CD14-positive monocyte (primary cell): Measurements from ENCODE around the gene SLC10A6. TPM values are rescaled to one million over a fixed set of nuclear protein-coding genes. Genes with fewer than 3 reads are reported as not detected.

ENCODE experiments used
- DNase-seq, 3 donors: peaks; one replicate each; pipeline ENCODE4 v3.0.0-alpha.2; 2011 to 2022
- H2AFZ ChIP-seq: 2 replicates; pipeline ENCODE4 v1.6.0; 2012; ENCODE audit warnings: mild to moderate bottlenecking, low read depth, low read length, inconsistent platforms; ENCODE audit not compliant: insufficient read depth, poor library complexity, severe bottlenecking
- H3K27ac ChIP-seq, 2 donors: 1 replicate in 1 of 2; 2 replicates in 1 of 2; pipeline ENCODE4 v1.5.1; 2012 to 2013; ENCODE audit warnings: low read length in 2 of 2, control low read depth in 1 of 2, inconsistent platforms in 1 of 2, low read depth in 1 of 2, mild to moderate bottlenecking in 1 of 2
- H3K27me3 ChIP-seq, 2 donors: one replicate each; pipeline versions ENCODE4 v1.6.0 to v1.6.1; 2011 to 2013; ENCODE audit warnings: low read length in 2 of 2; ENCODE audit not compliant: control insufficient read depth in 2 of 2, insufficient read depth in 2 of 2
- H3K36me3 ChIP-seq, 2 donors: replicated peaks in 1 of 2; 1 replicate in 1 of 2; 2 replicates in 1 of 2; pipeline versions ENCODE4 v1.5.1 to v1.6.1; 2012 to 2013; ENCODE audit warnings: low read length in 2 of 2, control low read depth in 1 of 2, inconsistent platforms in 1 of 2, mild to moderate bottlenecking in 1 of 2; ENCODE audit not compliant: insufficient read depth in 2 of 2, control insufficient read depth in 1 of 2
- H3K4me1 ChIP-seq, 2 donors: 1 replicate in 1 of 2; 2 replicates in 1 of 2; pipeline versions ENCODE4 v1.5.1 to v1.6.1; 2012 to 2013; ENCODE audit warnings: low read length in 2 of 2, control low read depth in 1 of 2, inconsistent platforms in 1 of 2, mild to moderate bottlenecking in 1 of 2, moderate library complexity in 1 of 2; ENCODE audit not compliant: insufficient read depth in 2 of 2, control insufficient read depth in 1 of 2
- H3K4me2 ChIP-seq: replicated peaks from 2 replicates; pipeline ENCODE3; 2012; ENCODE audit warnings: low read length, moderate library complexity, mild to moderate bottlenecking; ENCODE audit not compliant: poor library complexity, severe bottlenecking; ENCODE audit errors: extremely low read depth
- H3K4me3 ChIP-seq, 3 experiments: fragments of 200-600 bp in 1 of 3; sonication (generic) in 1 of 3; replicated peaks in 1 of 3; 1 replicate in 2 of 3; 2 replicates in 1 of 3; pipeline ENCODE4 v1.5.1; 2011 to 2013; ENCODE audit warnings: low read length in 3 of 3, mild to moderate bottlenecking in 3 of 3, control low read depth in 2 of 3, low read depth in 2 of 3, inconsistent platforms in 1 of 3, moderate library complexity in 1 of 3
- H3K79me2 ChIP-seq: 2 replicates; pipeline ENCODE4 v1.6.0; 2012; ENCODE audit warnings: mild to moderate bottlenecking, control low read depth, inconsistent platforms, low read length, moderate library complexity; ENCODE audit not compliant: insufficient read depth
- H3K9ac ChIP-seq: 2 replicates; pipeline ENCODE4 v1.6.0; 2017; ENCODE audit warnings: low read length, mild to moderate bottlenecking; ENCODE audit not compliant: insufficient read depth, poor library complexity, severe bottlenecking
- H3K9me3 ChIP-seq, 2 donors: replicated peaks in 1 of 2; 1 replicate in 1 of 2; 2 replicates in 1 of 2; pipeline versions ENCODE4 v1.5.1 to v1.6.1; 2012 to 2013; ENCODE audit warnings: low read length in 2 of 2, control low read depth in 1 of 2; ENCODE audit not compliant: control insufficient read depth in 1 of 2, insufficient read depth in 1 of 2
- H4K20me1 ChIP-seq: 2 replicates; pipeline ENCODE4 v1.6.0; 2012; ENCODE audit warnings: mild to moderate bottlenecking, low read length, control low read depth, moderate library complexity; ENCODE audit not compliant: insufficient read depth
- H3K27ac Mint-ChIP-seq, 7 donors: one replicate each; pipeline ENCODE4 v1.8.0; 2020; ENCODE audit warnings: mild to moderate bottlenecking in 7 of 7, mixed read lengths in 7 of 7, moderate library complexity in 6 of 7, inconsistent platforms in 2 of 7
- H3K27me3 Mint-ChIP-seq, 3 donors: one replicate each; pipeline ENCODE4 v1.8.0; 2021 to 2022; ENCODE audit warnings: low read depth in 3 of 3, mild to moderate bottlenecking in 3 of 3, mixed read lengths in 3 of 3, moderate library complexity in 3 of 3, inconsistent platforms in 1 of 3
- H3K36me3 Mint-ChIP-seq, 2 donors: one replicate each; pipeline ENCODE4 v1.8.0; 2020; ENCODE audit warnings: mixed read lengths in 2 of 2, inconsistent platforms in 1 of 2, mild to moderate bottlenecking in 1 of 2
- H3K4me1 Mint-ChIP-seq: one replicate; pipeline ENCODE4 v1.8.0; 2020; ENCODE audit warnings: mild to moderate bottlenecking, mixed read lengths
- H3K4me3 Mint-ChIP-seq, 2 donors: one replicate each; pipeline ENCODE4 v1.8.0; 2020; ENCODE audit warnings: mild to moderate bottlenecking in 2 of 2, mixed read lengths in 2 of 2, moderate library complexity in 1 of 2
- H3K9me3 Mint-ChIP-seq, 7 donors: one replicate each; pipeline ENCODE4 v1.8.0; 2020 to 2022; ENCODE audit warnings: mixed read lengths in 7 of 7, mild to moderate bottlenecking in 6 of 7, moderate library complexity in 6 of 7, inconsistent platforms in 2 of 7
- WGBS: methylation state at CpG from one replicate; pipeline ENCODE4 v1.1.5; 2013; ENCODE audit warnings: missing lambda C conversion rate; ENCODE audit not compliant: insufficient coverage; 5-methylcytosine and 5-hydroxymethylcytosine counted together
- intact Hi-C, 2 donors: fragments of 100-400 bp; cut with micrococcal nuclease; formaldehyde crosslinking; loops; one replicate each; pipeline versions ENCODE4 v1.15.0 to v1.15.1; 2023
- polyA plus RNA-seq, 3 donors: library from polyadenylated mRNA; depleted of rRNA in 1 of 3; unstranded in 2 of 3; stranded (reverse) in 1 of 3; fragments of 300-500 nt in 2 of 3; fragments of >200 nt in 1 of 3; fragmentation: Illumina TruSeq in 2 of 3; gene quantifications; 1 replicate in 2 of 3; 2 replicates in 1 of 3; pipeline ENCODE4 v1.2.3, GENCODE V29; 2012 to 2021
- TF ChIP-seq, protein P1 (sequence below): fragments of 200-600 bp; IDR thresholded peaks from one replicate; pipeline ENCODE4 v1.8.0; 2022; ENCODE audit warnings: antibody characterized with exemption, mild to moderate bottlenecking

The SLC10A6 gene
- polyA plus RNA-seq, 3 donors: 0.08 TPM; not detected in 2

DNA sequence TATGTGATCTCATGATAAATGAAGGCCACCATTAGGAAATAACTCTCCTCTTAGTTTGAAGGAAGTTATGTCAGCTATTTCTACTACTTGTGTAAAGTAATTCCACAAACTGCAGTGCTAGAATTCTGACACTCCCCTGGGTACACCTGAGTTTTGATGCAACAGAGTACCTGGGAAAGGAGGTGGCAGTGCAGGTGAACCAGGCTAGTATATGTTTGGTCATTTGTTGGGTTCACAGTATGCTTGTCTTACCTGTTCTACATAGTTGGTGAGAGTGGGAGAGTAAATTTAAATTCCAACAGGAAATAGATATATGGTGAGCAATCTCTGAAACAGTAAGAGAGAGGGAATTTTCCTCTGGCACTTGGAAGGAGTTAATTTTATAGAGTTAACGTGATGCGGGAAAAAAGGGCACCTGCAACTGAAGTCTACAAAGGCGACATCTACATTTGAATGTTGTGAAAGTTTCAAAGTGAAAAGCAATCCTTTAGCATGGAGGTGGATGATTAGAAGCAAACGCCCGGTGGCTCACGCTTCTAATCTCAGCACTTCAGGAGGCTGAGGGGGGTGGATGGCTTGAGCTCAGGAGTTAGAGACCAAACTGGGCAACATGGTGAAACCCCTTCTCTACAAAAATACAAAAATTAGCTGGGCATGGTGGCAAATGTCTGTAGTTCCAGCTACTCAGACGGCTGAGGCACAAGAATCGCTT lies 8.3 kb upstream of the SLC10A6 start:
- H3K36me3 Mint-ChIP-seq: no peaks in the 10 kb centered on the region
- no peaks in the 10 kb centered on the region for H3K4me1 ChIP-seq
- no peaks in the 10 kb centered on the region for H3K9me3 ChIP-seq
- H3K9me3 Mint-ChIP-seq: peaks cover 0 to 4% (median 0%) of the 10 kb centered on the region in 7 donors
- H3K36me3 ChIP-seq: no peaks in the 10 kb centered on the region
- H3K79me2 ChIP-seq: no peaks in the 10 kb centered on the region
- WGBS: no CpG with 5 or more reads among the region's 8 CpGs
- no peak overlapping the region for H3K27ac Mint-ChIP-seq
- TF ChIP-seq, protein P1, sequence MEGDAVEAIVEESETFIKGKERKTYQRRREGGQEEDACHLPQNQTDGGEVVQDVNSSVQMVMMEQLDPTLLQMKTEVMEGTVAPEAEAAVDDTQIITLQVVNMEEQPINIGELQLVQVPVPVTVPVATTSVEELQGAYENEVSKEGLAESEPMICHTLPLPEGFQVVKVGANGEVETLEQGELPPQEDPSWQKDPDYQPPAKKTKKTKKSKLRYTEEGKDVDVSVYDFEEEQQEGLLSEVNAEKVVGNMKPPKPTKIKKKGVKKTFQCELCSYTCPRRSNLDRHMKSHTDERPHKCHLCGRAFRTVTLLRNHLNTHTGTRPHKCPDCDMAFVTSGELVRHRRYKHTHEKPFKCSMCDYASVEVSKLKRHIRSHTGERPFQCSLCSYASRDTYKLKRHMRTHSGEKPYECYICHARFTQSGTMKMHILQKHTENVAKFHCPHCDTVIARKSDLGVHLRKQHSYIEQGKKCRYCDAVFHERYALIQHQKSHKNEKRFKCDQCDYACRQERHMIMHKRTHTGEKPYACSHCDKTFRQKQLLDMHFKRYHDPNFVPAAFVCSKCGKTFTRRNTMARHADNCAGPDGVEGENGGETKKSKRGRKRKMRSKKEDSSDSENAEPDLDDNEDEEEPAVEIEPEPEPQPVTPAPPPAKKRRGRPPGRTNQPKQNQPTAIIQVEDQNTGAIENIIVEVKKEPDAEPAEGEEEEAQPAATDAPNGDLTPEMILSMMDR: no peak
- no peak for DNase-seq
- no peaks in the 10 kb centered on the region for H3K27me3 ChIP-seq
- H3K4me2 ChIP-seq: no peak overlapping the region
- no peak overlapping the region for H2AFZ ChIP-seq
- intact Hi-C loops: no loop called here
- no peaks in the 10 kb centered on the region for H3K27me3 Mint-ChIP-seq
- no peak overlapping the region for H3K9ac ChIP-seq
- no peak overlapping the region for H3K4me3 Mint-ChIP-seq
- no peaks in the 10 kb centered on the region for H3K4me1 Mint-ChIP-seq
- no peak overlapping the region for H3K4me3 ChIP-seq
- no peaks in the 10 kb centered on the region for H4K20me1 ChIP-seq
- H3K27ac ChIP-seq: no peak overlapping the region

DNA sequence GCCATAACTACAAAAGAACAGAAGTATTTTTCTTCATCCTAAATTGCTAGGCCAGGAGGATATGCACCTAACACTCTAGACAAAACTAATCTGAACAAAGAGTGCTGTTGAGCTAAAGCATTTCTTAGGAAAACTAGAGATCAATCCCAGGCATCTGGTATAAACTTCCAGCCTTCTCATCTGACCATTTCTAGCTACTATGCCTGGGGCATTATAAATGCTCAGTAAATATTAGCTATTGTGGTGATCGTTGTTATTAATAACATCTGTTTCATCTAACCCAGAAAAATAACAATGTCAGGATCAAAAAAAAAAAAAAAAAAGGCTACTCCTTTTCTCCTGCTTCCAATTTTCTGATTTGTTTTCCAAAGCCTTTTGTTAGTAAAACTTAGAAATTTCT lies 7.7 kb upstream of the SLC10A6 start:
- H3K27me3 Mint-ChIP-seq: no peaks in the 10 kb centered on the region
- H3K27ac Mint-ChIP-seq: no peak overlapping the region
- H3K27me3 ChIP-seq: no peaks in the 10 kb centered on the region
- no peak overlapping the region for H3K27ac ChIP-seq
- H3K9me3 ChIP-seq: no peaks in the 10 kb centered on the region
- no peaks in the 10 kb centered on the region for H4K20me1 ChIP-seq
- no peak overlapping the region for H3K4me3 ChIP-seq
- no peak overlapping the region for H3K4me2 ChIP-seq
- DNase-seq: no peak
- H3K9me3 Mint-ChIP-seq: peaks cover 0 to 4% (median 0%) of the 10 kb centered on the region in 7 donors
- H3K9ac ChIP-seq: no peak overlapping the region
- intact Hi-C loops: no loop called here
- H2AFZ ChIP-seq: no peak overlapping the region
- no CpG with 5 or more reads among the region's 1 CpG for WGBS
- no peaks in the 10 kb centered on the region for H3K4me1 Mint-ChIP-seq
- TF ChIP-seq, protein P1: no peak
- no peaks in the 10 kb centered on the region for H3K79me2 ChIP-seq
- no peaks in the 10 kb centered on the region for H3K36me3 ChIP-seq
- H3K4me1 ChIP-seq: no peaks in the 10 kb centered on the region
- H3K4me3 Mint-ChIP-seq: no peak overlapping the region
- no peaks in the 10 kb centered on the region for H3K36me3 Mint-ChIP-seq
